Stimulated activated effector memory CD8-positive, alpha-beta T cell treated with anti-CD3 and anti-CD28 coated beads, Interleukin-12 subunit alpha, Interleukin-12 subunit beta, amount 100 ng/mL, for 72 hours (primary cell): ENCODE results near the gene PGGT1B.
A peak's percentile ranks its signal among the peaks of the same experiment; 100 is the strongest.

Experiments
- ATAC-seq: fragments of 150-1000 bp; cut with Tn5 transposase; 2 replicates; pipeline ENCODE4 v1.10.0; 2021
- DNase-seq, 2 donors: peaks; one replicate each; pipeline ENCODE4 v3.0.0; 2021 to 2022; ENCODE audit warnings: low spot score in 2 of 2
- H3K27ac Mint-ChIP-seq: one replicate; pipeline ENCODE4 v1.8.0; 2022; ENCODE audit warnings: mild to moderate bottlenecking, mixed read lengths
- H3K36me3 Mint-ChIP-seq: one replicate; pipeline ENCODE4 v1.8.0; 2022; ENCODE audit warnings: mild to moderate bottlenecking, mixed read lengths
- H3K4me1 Mint-ChIP-seq: one replicate; pipeline ENCODE4 v1.8.0; 2022; ENCODE audit warnings: mixed read lengths
- H3K4me3 Mint-ChIP-seq: one replicate; pipeline ENCODE4 v1.8.0; 2022; ENCODE audit warnings: mild to moderate bottlenecking, mixed read lengths
- H3K9me3 Mint-ChIP-seq: one replicate; pipeline ENCODE4 v1.8.0; 2022; ENCODE audit warnings: mixed read lengths

PGGT1B gene

DNA sequence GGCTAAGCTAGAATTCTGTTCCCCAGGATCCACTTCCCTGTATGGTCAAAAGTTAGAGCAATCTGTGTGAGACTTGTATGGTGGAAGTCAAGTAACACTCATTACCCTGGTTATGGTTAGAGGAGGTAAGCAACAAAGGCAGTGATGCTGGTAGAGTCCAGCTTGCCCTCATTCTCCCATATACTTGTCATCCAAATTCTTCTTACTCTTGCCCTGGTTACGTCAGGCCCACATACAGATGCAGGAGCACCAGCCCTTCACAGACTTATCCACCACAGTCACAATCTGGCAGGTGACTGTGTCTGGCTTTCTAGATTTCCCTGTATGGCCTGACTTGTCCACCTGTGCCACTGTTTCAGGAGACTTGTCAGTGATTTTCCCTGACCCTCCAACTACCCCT is 35.4 kb downstream of the PGGT1B start:
- DNase-seq (no peak), ATAC-seq (no peak)
- no peak overlapping the region for H3K4me3 Mint-ChIP-seq
- no peak overlapping the region for H3K27ac Mint-ChIP-seq
- no peaks in the 10 kb centered on the region for H3K9me3 Mint-ChIP-seq
- H3K36me3 Mint-ChIP-seq, result peaks cover 43% of the 10 kb centered on the region
- H3K4me1 Mint-ChIP-seq, result no peaks in the 10 kb centered on the region

DNA sequence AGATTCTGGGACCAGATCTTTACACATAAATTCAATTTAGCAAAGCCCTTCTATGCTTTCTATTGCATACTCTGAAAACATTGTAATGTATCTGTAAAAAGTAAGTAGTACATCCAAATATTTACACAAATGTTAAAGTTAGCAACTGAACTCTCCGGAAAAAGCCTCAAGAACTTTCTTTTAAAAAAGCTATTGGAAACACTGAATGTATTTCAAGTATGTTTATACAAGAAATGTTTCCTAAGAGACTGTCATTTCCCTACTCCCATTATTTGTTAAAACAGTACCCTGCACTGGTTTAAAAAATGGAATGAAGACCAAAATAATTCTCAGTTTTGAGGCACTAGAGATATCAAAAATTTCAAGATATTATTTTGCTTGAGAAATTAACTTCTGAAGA is 48.1 kb downstream of the PGGT1B start:
- ATAC-seq (no peak), DNase-seq (no peak)
- H3K27ac Mint-ChIP-seq, result no peak overlapping the region
- no peaks in the 10 kb centered on the region for H3K9me3 Mint-ChIP-seq
- peaks cover 66% of the 10 kb centered on the region for H3K36me3 Mint-ChIP-seq
- peaks cover 1% of the 10 kb centered on the region for H3K4me1 Mint-ChIP-seq
- no peak overlapping the region for H3K4me3 Mint-ChIP-seq

DNA sequence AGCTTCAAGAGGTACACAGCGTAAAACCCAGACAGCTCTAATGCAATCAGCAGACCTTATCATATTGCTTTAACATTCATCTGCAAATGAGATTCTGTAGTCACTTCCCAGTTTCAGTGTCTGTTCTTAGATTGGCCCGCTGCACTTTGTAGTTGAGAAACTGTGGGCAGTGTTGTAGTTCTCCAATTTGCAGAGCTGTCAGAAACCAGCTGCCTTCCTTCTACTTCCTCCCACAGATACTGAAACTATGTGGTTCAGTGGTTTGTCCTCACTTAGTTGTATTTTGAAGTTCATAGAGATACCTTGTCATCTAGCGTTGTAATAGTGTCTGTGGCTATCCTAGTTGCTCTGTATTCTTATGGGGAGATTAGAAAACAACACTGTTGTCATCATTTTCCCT is 53.4 kb downstream of the PGGT1B start:
- H3K4me3 Mint-ChIP-seq, result no peak overlapping the region

DNA sequence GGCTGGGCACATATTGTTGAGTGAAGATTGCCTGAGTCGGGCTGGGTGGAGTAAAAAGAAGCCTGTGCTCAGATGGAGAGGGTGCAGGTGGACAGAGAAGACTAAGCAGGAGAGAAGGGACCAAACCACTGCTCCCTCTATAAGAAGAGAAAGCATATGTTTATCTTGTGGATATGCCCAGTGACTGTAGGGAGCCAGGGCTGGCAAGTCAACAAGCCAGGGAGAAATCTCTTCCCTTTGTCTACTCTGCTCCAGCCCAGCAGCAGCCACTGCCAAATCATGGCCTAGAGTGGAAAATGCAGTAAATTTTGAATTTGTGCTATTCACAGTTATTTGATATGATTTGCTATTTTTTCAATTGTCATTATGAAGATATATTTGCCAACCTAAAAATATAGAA is 59.7 kb downstream of the PGGT1B start:
- no peaks in the 10 kb centered on the region for H3K4me1 Mint-ChIP-seq
- DNase-seq, result no peak
- ATAC-seq, result no peak
- no peaks in the 10 kb centered on the region for H3K9me3 Mint-ChIP-seq
- H3K36me3 Mint-ChIP-seq, result peaks cover 5% of the 10 kb centered on the region
- H3K27ac Mint-ChIP-seq, result no peak overlapping the region
- H3K4me3 Mint-ChIP-seq, result no peak overlapping the region

More for the DNA sequence above, 53.4 kb downstream of the PGGT1B start:
- DNase-seq (peak; percentile 26 to 68), ATAC-seq (peak; percentile 100)
- peaks cover 14% of the 10 kb centered on the region for H3K4me1 Mint-ChIP-seq
- no peak overlapping the region for H3K27ac Mint-ChIP-seq
- H3K36me3 Mint-ChIP-seq, result peaks cover 39% of the 10 kb centered on the region
- H3K9me3 Mint-ChIP-seq, result no peaks in the 10 kb centered on the region

DNA sequence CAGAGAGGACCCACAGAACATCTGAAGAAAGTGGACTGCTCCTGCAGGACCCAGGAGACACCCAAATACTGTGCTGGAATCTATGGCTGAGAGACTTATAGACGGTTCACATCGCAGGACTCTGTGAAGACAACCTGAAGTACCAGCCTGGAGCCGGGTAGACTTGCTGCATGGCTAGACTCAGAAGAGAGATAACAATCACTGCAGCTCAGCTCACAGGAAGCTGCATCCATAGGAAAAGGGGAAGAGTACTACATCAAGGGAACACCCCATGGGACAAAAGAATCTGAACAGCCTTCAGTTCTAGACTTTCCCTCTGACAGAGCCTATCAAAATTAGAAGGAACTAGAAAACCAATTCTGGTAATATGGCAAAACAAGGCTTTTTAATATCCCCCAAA is 66.5 kb downstream of the PGGT1B start:
- Mint-ChIP-seq H3K27ac (no peak overlapping the region), H3K4me1 (no peaks in the 10 kb centered on the region), H3K36me3 (no peaks in the 10 kb centered on the region), H3K4me3 (no peak overlapping the region), H3K9me3 (no peaks in the 10 kb centered on the region)
- no peak for ATAC-seq
- DNase-seq, result no peak

DNA sequence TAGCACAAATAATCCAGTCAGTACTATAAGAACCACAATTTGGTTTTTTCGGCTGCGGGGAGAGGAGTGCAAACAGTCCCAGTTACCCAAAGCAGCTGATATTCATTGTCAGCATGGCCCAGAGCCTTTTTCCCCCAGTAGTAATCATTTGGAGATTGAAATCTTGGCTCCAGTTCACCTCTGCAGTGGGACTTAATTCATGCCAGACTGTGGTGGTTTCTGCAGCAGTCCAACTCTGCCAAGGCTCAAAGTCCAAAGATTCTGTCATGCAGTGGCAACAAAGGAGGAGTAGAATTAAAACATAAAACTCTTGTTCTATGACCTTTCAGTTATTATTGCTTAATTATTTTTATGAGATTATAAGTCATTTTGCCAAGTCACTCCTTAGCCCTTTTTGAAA is 68.0 kb downstream of the PGGT1B start:
- Mint-ChIP-seq H3K9me3 (no peaks in the 10 kb centered on the region), H3K4me3 (no peak overlapping the region), H3K27ac (no peak overlapping the region), H3K4me1 (no peaks in the 10 kb centered on the region), H3K36me3 (no peaks in the 10 kb centered on the region)
- no peak for DNase-seq
- ATAC-seq, result no peak

DNA sequence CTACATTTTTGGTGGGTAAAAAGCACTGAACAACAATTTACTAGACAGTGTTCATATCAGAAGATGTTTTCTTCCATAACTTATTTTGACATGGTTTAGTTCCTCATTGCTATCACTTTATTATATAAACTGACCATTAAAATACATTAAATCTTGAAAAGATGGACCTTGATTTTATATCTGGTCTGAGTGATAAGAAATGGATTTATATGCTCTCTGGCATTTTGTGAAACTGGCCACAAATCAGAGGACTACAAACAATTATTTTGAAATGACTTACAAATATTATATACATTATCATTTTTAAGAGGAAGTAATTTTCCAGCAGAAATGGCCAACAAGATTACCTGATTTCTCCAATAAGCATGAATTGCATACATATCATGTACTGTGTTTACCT is 69.4 kb downstream of the PGGT1B start:
- Mint-ChIP-seq H3K4me1 (no peaks in the 10 kb centered on the region), H3K36me3 (no peaks in the 10 kb centered on the region), H3K4me3 (no peak overlapping the region), H3K9me3 (no peaks in the 10 kb centered on the region), H3K27ac (no peak overlapping the region)
- no peak for DNase-seq
- no peak for ATAC-seq

DNA sequence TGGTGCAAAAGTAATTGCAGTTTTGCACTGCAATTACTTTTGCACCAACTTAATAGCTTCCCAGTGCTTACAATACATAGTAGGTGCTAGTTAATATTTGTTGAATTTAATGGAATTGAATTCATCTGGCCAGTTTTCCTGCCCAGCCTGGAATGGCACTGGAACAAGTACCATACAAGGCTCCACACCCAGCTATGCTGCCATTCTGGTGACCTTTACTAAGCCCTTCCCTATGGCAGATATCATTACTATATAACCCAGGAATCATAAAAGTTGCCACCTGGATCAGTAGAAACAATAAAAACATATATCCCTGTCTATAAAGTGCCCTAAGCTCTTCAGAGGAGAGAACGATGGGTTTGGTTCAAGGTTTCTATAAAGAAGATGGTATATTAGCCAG is 70.6 kb downstream of the PGGT1B start:
- Mint-ChIP-seq H3K9me3 (no peaks in the 10 kb centered on the region), H3K36me3 (no peaks in the 10 kb centered on the region), H3K4me3 (no peak overlapping the region), H3K4me1 (no peaks in the 10 kb centered on the region), H3K27ac (no peak overlapping the region)
- ATAC-seq (no peak), DNase-seq (no peak)

DNA sequence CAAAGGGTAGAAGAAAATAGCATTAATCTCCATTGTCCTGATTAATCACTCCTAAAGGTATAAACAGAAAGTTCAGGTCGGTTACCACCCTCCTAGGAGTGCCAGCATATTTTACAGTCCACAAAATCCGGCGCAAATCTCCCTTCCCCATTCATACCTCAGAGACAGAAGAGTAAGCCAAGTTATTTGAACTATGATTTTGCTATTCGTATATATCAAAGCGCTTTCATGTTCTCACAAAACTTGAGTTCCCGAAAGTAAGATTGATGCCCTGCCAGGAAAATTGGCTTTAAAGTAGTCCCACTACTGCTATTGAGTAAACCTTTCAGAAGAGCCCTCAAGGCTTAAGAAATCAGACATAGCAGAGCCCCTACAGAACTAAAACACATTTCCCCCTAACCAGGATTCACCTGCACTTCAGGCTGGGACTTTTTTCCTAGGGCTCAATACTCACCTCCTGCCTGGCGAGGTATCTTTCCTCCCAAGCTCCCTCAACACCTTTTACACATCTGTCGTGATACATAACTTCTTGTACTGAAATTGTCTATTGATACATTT is 71.1 kb downstream of the PGGT1B start:
- Mint-ChIP-seq H3K4me1 (no peaks in the 10 kb centered on the region), H3K36me3 (no peaks in the 10 kb centered on the region), H3K9me3 (no peaks in the 10 kb centered on the region), H3K27ac (no peak overlapping the region), H3K4me3 (no peak overlapping the region)
- ATAC-seq, result no peak
- no peak for DNase-seq

DNA sequence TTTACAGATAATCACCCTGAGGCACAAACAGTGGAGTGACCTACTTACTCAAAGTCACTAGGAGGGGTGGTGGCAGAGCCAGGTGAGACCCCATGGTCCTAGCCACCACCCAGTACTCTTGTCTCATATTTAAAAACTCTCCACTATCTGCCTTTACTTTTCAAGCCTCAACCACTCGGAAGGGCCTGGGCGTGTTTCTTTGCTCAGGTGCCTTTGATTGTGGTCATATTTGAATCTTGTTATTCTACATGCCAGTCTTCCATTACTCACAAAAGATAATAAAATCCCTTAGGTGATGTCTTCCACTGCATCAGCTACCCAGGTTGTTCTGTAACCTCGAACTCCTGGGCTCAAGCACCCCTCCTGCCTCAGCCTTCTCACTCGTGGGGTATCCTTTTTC is 72.3 kb downstream of the PGGT1B start:
- Mint-ChIP-seq H3K36me3 (no peaks in the 10 kb centered on the region), H3K4me1 (no peaks in the 10 kb centered on the region), H3K27ac (no peak overlapping the region), H3K9me3 (no peaks in the 10 kb centered on the region), H3K4me3 (no peak overlapping the region)
- ATAC-seq (no peak), DNase-seq (no peak)

DNA sequence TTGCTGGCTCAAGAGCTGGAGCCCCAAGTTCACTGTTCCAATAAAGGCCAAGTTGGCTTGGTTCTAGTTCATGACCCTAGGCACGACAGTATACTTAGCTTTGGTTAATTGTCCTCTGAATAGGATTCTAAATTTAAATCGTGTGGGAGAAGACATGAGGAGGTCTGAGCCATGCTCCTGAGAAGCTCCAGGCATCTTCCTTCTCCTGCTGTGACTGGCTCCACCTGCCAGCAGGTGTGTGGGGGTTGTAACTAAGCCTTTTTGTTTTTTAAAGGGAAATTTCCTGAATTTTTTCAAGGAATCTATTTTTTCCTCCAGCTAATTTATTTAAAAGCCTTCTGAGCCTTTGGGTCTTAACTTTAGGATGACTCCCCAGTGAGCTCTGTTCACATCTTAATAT is 72.8 kb downstream of the PGGT1B start:
- Mint-ChIP-seq H3K4me1 (peaks cover 1% of the 10 kb centered on the region), H3K36me3 (peaks cover 1% of the 10 kb centered on the region), H3K27ac (no peak overlapping the region), H3K9me3 (no peaks in the 10 kb centered on the region), H3K4me3 (no peak overlapping the region)
- no peak for DNase-seq
- no peak for ATAC-seq

DNA sequence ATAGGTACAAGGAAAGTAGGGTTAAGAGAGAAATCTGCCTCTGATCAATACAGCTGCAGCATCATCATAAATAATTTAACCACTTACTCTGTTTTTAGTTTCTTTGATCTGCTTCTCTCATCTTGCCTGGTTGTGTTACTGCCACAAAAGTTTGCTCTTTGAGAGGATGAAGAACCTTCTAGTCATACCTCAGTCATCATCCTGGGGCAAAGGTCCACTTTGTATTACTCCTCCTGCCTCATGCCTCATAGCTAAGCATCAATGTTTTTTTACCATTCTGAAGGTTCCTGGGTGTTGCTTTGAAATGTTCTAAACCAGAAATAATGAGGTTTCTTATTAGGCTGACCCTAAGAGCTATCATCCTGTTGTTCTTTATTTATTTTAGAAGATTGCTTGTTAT is 75.9 kb downstream of the PGGT1B start:
- DNase-seq (no peak), ATAC-seq (peak; percentile 63)

DNA sequence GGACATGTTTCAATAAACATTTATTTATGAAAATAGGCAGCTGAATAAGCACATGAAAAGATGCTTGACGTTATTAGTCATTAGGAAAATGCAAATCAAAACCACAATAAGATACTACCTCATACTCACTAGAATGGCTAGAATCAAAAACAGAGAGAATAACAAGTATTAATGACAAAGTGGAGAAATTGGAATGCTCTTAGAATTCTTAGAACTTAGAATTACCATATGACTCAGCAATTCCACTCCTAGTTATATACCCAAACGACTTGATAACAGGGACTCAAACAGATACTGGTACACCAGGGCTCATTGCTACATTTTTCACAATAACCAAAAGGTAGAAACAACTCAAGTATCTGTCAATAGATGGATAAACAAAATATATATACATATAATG is 77.9 kb downstream of the PGGT1B start:
- Mint-ChIP-seq H3K4me3 (no peak overlapping the region), H3K27ac (no peak overlapping the region), H3K36me3 (peaks cover 5% of the 10 kb centered on the region), H3K4me1 (peaks cover 15% of the 10 kb centered on the region), H3K9me3 (no peaks in the 10 kb centered on the region)
- DNase-seq (no peak), ATAC-seq (peak; percentile 72)

More for the DNA sequence above, 75.9 kb downstream of the PGGT1B start:
- Mint-ChIP-seq H3K27ac (no peak overlapping the region), H3K4me3 (no peak overlapping the region), H3K9me3 (no peaks in the 10 kb centered on the region), H3K36me3 (peaks cover 5% of the 10 kb centered on the region), H3K4me1 (peaks cover 9% of the 10 kb centered on the region)

DNA sequence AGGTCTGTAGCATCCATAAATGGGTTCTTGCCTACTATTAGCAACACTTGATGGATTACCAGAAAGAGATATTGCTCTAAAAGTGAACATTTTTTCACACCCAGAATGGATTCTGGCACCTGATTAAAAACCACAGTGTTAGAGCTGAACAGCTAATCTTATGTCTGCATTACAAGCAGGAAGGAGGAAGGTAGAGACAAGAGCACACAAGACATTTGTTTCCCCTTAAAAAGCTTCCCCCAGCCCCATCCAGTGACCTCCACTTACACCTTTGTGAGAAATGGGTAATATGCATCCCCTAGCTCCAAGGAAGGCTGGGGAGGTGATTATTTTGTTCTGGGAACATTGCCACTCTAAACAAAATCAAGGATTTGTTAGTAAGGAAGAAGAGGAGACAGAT is 80.9 kb downstream of the PGGT1B start:
- DNase-seq, result no peak
- ATAC-seq, result no peak
- Mint-ChIP-seq H3K27ac (no peak overlapping the region), H3K4me3 (no peak overlapping the region), H3K4me1 (peaks cover 17% of the 10 kb centered on the region), H3K9me3 (no peaks in the 10 kb centered on the region), H3K36me3 (peaks cover 10% of the 10 kb centered on the region)

DNA sequence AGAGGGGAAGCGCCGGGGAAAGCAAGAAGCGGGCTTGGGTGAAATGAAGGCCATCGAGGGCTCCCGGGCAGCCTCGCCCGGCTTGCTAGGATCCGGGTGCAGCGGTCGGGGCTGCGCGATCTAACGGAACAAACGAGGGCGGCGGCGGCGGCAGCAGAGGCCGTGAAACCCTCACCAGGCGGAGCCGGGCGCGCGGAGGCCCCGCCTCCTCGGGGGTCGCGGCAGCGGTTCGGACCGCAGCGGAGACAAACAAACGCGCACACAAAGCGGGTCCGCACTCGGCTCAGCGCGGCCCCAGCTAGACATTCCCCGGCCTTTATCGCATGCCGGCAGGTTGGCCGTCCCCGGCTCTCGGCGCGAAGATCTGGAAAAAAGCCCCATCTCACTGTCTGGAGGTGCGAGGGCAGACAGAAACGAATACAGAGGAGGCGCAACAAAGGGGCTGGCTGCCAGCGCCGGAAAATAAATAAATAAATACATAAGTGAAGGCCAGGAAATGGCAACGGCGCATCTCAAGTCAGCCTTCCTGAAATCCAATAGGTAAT is 82.4 kb downstream of the PGGT1B start:
- Mint-ChIP-seq H3K4me3 (peak overlapping the region; percentile 83), H3K9me3 (no peaks in the 10 kb centered on the region), H3K4me1 (peaks cover 17% of the 10 kb centered on the region), H3K27ac (no peak overlapping the region), H3K36me3 (peaks cover 10% of the 10 kb centered on the region)
- ATAC-seq, result peak; percentile 75
- DNase-seq, result no peak

DNA sequence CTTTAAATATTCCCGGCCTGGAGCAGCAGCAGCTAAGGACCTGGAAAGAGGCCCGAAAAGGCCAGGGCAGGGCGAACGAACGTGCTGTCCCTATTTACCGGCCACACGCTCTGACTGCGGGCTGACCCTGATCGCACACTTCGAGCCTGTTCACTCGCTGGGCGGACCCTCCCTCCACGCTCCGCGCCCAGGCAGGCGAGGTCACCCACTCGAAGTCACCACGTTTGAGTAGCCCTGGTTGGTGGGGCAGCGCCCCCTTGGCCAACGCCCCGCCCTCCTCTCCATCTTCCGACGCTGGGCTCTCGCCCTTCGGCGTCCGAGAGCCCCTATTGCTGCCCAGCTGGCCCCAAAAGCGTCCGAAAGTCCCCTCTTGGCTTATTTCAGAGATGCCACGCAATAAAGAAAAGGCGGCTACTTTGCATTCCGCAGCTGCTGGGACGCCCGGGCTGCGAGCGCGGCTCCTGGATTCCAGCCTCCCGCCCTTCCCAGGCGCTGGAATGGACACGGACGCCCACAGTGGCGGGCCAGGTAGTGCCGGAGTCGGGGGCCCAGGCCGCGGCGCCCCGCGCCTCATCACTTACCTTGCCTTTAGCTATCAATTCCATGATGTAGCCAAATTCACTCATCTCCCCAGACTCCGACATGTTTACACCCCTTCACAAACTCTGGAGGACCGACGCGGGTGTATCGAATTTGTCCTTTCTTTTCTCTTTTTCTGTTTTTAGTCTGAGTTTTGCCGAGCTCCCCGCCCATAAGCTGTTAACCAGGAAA is 83.1 kb downstream of the PGGT1B start:
- no peaks in the 10 kb centered on the region for H3K9me3 Mint-ChIP-seq
- peaks cover 13% of the 10 kb centered on the region for H3K4me1 Mint-ChIP-seq
- H3K36me3 Mint-ChIP-seq, result peaks cover 6% of the 10 kb centered on the region
- H3K4me3 Mint-ChIP-seq, result peak overlapping the region; percentile 83
- DNase-seq (no peak), ATAC-seq (peak; percentile 24)
- no peak overlapping the region for H3K27ac Mint-ChIP-seq
